Right lobe of liver (tissue), 6 donors: Measurements from ENCODE around the gene SETBP1. TPM values are rescaled to one million over a fixed set of nuclear protein-coding genes. Genes with fewer than 3 reads are reported as not detected.

Experiments used
- ATAC-seq, 4 donors: fragments of 200-7000 bp; cut with Tn5 transposase; one replicate each; pipeline ENCODE4 v1.9.1; 2020; ENCODE audit warnings: mild to moderate bottlenecking in 4 of 4, moderate library complexity in 4 of 4
- DNase-seq, 3 donors: peaks; one replicate each; pipeline ENCODE4 v3.0.0-alpha.2; 2020
- H3K27ac ChIP-seq, 3 donors: fragments of 200-600 bp; one replicate each; pipeline ENCODE4 v1.8.0; 2022
- H3K27me3 ChIP-seq, 2 donors: fragments of 200-600 bp; one replicate each; pipeline ENCODE4 v1.8.0; 2022
- H3K36me3 ChIP-seq, 4 donors: fragments of 200-600 bp; sonication (generic) in 1 of 4; one replicate each; pipeline versions ENCODE4 v1.5.1 to v1.8.0; 2017 to 2022; ENCODE audit warnings: control low read depth in 1 of 4
- H3K4me1 ChIP-seq, 4 donors: fragments of 200-600 bp; sonication (generic) in 1 of 4; one replicate each; pipeline versions ENCODE4 v1.5.1 to v1.8.0; 2017 to 2022; ENCODE audit warnings: control low read depth in 1 of 4
- H3K4me3 ChIP-seq, 3 donors: fragments of 200-600 bp; one replicate each; pipeline ENCODE4 v1.8.0; 2022
- H3K9me3 ChIP-seq, 4 donors: fragments of 200-600 bp; sonication (generic) in 1 of 4; one replicate each; pipeline versions ENCODE4 v1.5.1 to v1.8.0; 2017 to 2022; ENCODE audit warnings: control low read depth in 1 of 4
- POLR2A ChIP-seq: fragments of 450-650 bp; IDR thresholded peaks from one replicate; pipeline ENCODE4 v1.6.1; 2017; ENCODE audit warnings: antibody characterized with exemption, mild to moderate bottlenecking
- WGBS: methylation state at CpG from one replicate; pipeline ENCODE4 v1.1.6; 2018; ENCODE audit warnings: low coverage, low lambda C conversion rate; ENCODE audit not compliant: insufficient coverage; ENCODE audit errors: missing lambda C conversion rate; 5-methylcytosine and 5-hydroxymethylcytosine counted together
- intact Hi-C, 2 donors: fragments of 100-400 bp; cut with DNase I; formaldehyde crosslinking; loops; one replicate each; pipeline versions ENCODE4 v1.11.2 to v1.14.1; 2022
- total RNA-seq, 6 experiments: library from RNA; depleted of rRNA in 2 of 6; stranded (reverse); fragments of >200 nt in 2 of 6; fragmentation: NEBNext Ultra II Directional in 3 of 6; extraction: Animal tissue kit (Norgen Biotek cat#: 25700) in 3 of 6; gene quantifications; one replicate each; pipeline versions ENCODE4 v1.1.0 to v1.2.4, GENCODE V29; 2016 to 2023
- TF ChIP-seq, protein P1 (sequence below), 4 donors: fragments of 200-600 bp in 3 of 4; fragments of 450-650 bp in 1 of 4; IDR thresholded peaks; one replicate each; pipeline versions ENCODE4 v1.5.1 to v1.8.0; 2016 to 2022; ENCODE audit warnings: antibody characterized with exemption in 4 of 4, mild to moderate bottlenecking in 2 of 4
- donor health status: DM: no; HTN: yes; CAD: no.
- donor health status: DM: no; HTN: no; CAD: no.
- donor health status: DM: no; HTN: no; CAD: no.
- donor health status: DM: no; HTN: yes; CAD: no.
- donor health status: DM: no; HTN: yes; CAD: no.

The SETBP1 gene
- total RNA-seq, 6 experiments from 2014 or later: 14.3 to 29.1 (median 16.6) TPM

DNA sequence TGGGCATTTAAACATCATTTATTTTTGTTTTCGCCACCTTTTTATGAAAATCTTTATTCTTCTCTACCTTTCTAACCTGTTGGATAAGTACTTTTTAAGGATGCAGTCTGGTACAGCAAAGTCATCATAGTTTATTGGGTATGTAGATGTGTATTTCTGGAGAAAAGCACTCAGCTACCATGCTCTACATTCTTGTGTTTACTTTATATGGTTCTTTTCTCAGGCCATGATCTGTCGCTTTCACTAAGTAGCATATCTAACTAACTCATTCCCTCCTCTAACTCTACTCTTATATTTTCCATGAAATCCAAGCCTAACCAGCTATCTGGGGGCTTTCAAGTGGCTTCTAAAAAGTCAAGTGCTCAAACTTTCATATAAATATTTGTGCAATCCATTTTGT, 25.3 kb upstream of the SETBP1 start:
- Histone ChIP-seq H3K36me3 (no peaks in the 10 kb centered on the region), H3K9me3 (no peaks in the 10 kb centered on the region), H3K4me1 (no peaks in the 10 kb centered on the region), H3K4me3 (no peak overlapping the region), H3K27ac (no peak overlapping the region), H3K27me3 (no peaks in the 10 kb centered on the region)
- no peak for DNase-seq
- WGBS: 86% methylated on average over 2 of the region's 2 CpGs
- ATAC-seq: no peak
- TF ChIP-seq, protein P1, sequence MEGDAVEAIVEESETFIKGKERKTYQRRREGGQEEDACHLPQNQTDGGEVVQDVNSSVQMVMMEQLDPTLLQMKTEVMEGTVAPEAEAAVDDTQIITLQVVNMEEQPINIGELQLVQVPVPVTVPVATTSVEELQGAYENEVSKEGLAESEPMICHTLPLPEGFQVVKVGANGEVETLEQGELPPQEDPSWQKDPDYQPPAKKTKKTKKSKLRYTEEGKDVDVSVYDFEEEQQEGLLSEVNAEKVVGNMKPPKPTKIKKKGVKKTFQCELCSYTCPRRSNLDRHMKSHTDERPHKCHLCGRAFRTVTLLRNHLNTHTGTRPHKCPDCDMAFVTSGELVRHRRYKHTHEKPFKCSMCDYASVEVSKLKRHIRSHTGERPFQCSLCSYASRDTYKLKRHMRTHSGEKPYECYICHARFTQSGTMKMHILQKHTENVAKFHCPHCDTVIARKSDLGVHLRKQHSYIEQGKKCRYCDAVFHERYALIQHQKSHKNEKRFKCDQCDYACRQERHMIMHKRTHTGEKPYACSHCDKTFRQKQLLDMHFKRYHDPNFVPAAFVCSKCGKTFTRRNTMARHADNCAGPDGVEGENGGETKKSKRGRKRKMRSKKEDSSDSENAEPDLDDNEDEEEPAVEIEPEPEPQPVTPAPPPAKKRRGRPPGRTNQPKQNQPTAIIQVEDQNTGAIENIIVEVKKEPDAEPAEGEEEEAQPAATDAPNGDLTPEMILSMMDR (IDR thresholded peaks at IDR 0.05): no peak
- TF ChIP-seq POLR2A: no peak
- intact Hi-C loops: no loop called here

DNA sequence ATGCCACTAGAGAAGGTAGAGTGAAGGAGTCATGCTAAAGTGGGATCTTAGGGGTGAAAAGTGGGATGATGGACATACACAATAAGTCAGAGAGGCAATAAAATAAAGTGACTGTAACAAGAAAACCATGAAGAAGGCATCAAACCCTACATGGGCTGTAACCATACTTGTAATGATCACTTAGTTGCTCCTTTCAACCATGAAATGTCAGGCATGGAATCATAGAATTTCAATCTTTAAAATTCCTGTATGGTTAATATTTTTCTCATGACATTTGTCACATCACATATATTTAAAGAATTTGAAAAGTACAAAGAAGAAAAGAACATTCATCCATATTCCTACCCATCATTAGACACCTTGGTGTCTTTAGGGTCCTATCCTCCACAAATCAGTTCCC, 20.9 kb upstream of the SETBP1 start:
- TF ChIP-seq, protein P1 (IDR thresholded peaks at IDR 0.05): no peak
- TF ChIP-seq POLR2A: no peak
- Histone ChIP-seq H3K4me3 (no peak overlapping the region), H3K36me3 (no peaks in the 10 kb centered on the region), H3K4me1 (no peaks in the 10 kb centered on the region), H3K27ac (no peak overlapping the region), H3K9me3 (no peaks in the 10 kb centered on the region), H3K27me3 (no peaks in the 10 kb centered on the region)
- intact Hi-C loops: loop anchor here in 1 of 2 donors (10.0 kb wide), 1 partner anchor 545 kb away; no protein-coding TSS in a partner anchor
- DNase-seq (no peak), ATAC-seq (no peak)

DNA sequence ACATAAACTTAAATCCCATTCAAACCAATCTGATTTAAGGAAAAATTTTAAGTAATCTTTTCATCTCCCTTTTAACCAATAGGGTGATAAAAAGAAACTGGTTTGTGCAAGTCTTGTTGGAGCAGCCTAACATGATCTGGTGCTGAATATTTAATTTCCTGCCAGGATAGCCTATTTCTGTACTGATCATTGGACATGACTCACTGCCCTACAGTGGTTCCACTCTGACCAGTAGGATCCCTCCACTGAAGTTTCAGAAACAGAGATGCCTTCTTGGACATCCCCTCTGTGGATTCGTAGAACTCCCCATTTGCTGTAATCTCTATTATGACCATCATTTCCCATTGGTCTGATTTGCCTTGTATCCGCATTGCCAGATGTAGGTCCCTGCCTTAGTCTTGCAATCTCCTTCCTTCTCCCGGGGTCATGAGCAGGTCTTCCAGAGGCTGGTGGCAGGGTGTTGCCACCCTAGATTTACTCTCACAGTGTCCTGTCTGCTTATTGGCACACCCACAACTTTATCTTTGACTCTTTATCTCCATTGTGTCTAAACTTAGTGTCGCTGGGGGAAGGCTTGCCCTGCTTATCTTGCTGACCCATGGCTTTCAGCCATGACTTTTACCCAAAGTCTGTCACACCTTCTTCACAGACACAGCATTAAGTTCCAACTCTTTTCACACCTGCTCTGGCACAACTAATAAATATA, 12.3 kb upstream of the SETBP1 start:
- 55% methylated on average over 4 of the region's 4 CpGs for WGBS
- no peak for TF ChIP-seq POLR2A
- TF ChIP-seq, protein P1 (IDR thresholded peaks at IDR 0.05): no peak
- intact Hi-C loops: loop anchor here in 1 of 2 donors (10.0 kb wide), 1 partner anchor 536 kb away; no protein-coding TSS in a partner anchor
- Histone ChIP-seq H3K4me3 (no peak overlapping the region), H3K27me3 (no peaks in the 10 kb centered on the region), H3K36me3 (no peaks in the 10 kb centered on the region), H3K27ac (no peak overlapping the region), H3K9me3 (no peaks in the 10 kb centered on the region), H3K4me1 (no peaks in the 10 kb centered on the region)
- no peak for ATAC-seq
- DNase-seq: no peak

DNA sequence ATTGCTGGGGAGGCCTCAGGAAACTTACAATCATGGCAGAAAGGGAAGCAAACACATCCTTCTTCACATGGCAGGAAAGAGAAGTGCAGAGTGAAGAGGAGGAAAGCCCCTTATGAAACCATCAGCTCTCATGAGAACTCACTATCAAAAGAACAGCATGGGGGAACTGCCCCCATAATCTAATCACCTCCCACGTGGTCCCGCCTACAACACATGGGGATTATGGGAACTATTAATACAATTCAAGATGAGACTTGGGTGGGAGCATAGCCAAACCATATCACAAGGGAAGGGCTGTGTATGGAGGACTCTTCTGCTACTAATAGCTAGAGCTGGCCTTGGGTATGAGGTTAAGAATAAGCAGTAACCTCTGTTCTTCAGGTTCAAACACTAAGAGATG, 8.8 kb upstream of the SETBP1 start:
- no peak overlapping the region for H3K27ac ChIP-seq
- no peaks in the 10 kb centered on the region for H3K9me3 ChIP-seq
- no peaks in the 10 kb centered on the region for H3K4me1 ChIP-seq
- no peaks in the 10 kb centered on the region for H3K36me3 ChIP-seq
- TF ChIP-seq, protein P1 (IDR thresholded peaks at IDR 0.05): no peak
- no peak for TF ChIP-seq POLR2A
- ATAC-seq (no peak), DNase-seq (no peak)
- no peaks in the 10 kb centered on the region for H3K27me3 ChIP-seq
- H3K4me3 ChIP-seq: no peak overlapping the region
- intact Hi-C loops: no loop called here
- WGBS: 82% methylated on average over 2 of the region's 2 CpGs
